CD14-positive monocyte (primary cell): ENCODE data around the gene RTN4RL1. TPM values are rescaled to one million over a fixed set of nuclear protein-coding genes. Genes with fewer than 3 reads are reported as not detected.
"Not testable (repeated sequence)": the region's sequence is repeated elsewhere in the genome, so short reads cannot be mapped to it uniquely, and the experiment has no call there.

Experiments
- DNase-seq, 3 donors: peaks; one replicate each; pipeline ENCODE4 v3.0.0-alpha.2; 2011 to 2022
- H2AFZ ChIP-seq: 2 replicates; pipeline ENCODE4 v1.6.0; 2012; ENCODE audit warnings: mild to moderate bottlenecking, low read depth, low read length, inconsistent platforms; ENCODE audit not compliant: insufficient read depth, poor library complexity, severe bottlenecking
- H3K27ac ChIP-seq, 2 donors: 1 replicate in 1 of 2; 2 replicates in 1 of 2; pipeline ENCODE4 v1.5.1; 2012 to 2013; ENCODE audit warnings: low read length in 2 of 2, control low read depth in 1 of 2, inconsistent platforms in 1 of 2, low read depth in 1 of 2, mild to moderate bottlenecking in 1 of 2
- H3K27me3 ChIP-seq, 2 donors: one replicate each; pipeline versions ENCODE4 v1.6.0 to v1.6.1; 2011 to 2013; ENCODE audit warnings: low read length in 2 of 2; ENCODE audit not compliant: control insufficient read depth in 2 of 2, insufficient read depth in 2 of 2
- H3K36me3 ChIP-seq, 2 donors: replicated peaks in 1 of 2; 1 replicate in 1 of 2; 2 replicates in 1 of 2; pipeline versions ENCODE4 v1.5.1 to v1.6.1; 2012 to 2013; ENCODE audit warnings: low read length in 2 of 2, control low read depth in 1 of 2, inconsistent platforms in 1 of 2, mild to moderate bottlenecking in 1 of 2; ENCODE audit not compliant: insufficient read depth in 2 of 2, control insufficient read depth in 1 of 2
- H3K4me1 ChIP-seq, 2 donors: 1 replicate in 1 of 2; 2 replicates in 1 of 2; pipeline versions ENCODE4 v1.5.1 to v1.6.1; 2012 to 2013; ENCODE audit warnings: low read length in 2 of 2, control low read depth in 1 of 2, inconsistent platforms in 1 of 2, mild to moderate bottlenecking in 1 of 2, moderate library complexity in 1 of 2; ENCODE audit not compliant: insufficient read depth in 2 of 2, control insufficient read depth in 1 of 2
- H3K4me2 ChIP-seq: replicated peaks from 2 replicates; pipeline ENCODE3; 2012; ENCODE audit warnings: low read length, moderate library complexity, mild to moderate bottlenecking; ENCODE audit not compliant: poor library complexity, severe bottlenecking; ENCODE audit errors: extremely low read depth
- H3K4me3 ChIP-seq, 3 experiments: fragments of 200-600 bp in 1 of 3; sonication (generic) in 1 of 3; replicated peaks in 1 of 3; 1 replicate in 2 of 3; 2 replicates in 1 of 3; pipeline ENCODE4 v1.5.1; 2011 to 2013; ENCODE audit warnings: low read length in 3 of 3, mild to moderate bottlenecking in 3 of 3, control low read depth in 2 of 3, low read depth in 2 of 3, inconsistent platforms in 1 of 3, moderate library complexity in 1 of 3
- H3K79me2 ChIP-seq: 2 replicates; pipeline ENCODE4 v1.6.0; 2012; ENCODE audit warnings: mild to moderate bottlenecking, control low read depth, inconsistent platforms, low read length, moderate library complexity; ENCODE audit not compliant: insufficient read depth
- H3K9ac ChIP-seq: 2 replicates; pipeline ENCODE4 v1.6.0; 2017; ENCODE audit warnings: low read length, mild to moderate bottlenecking; ENCODE audit not compliant: insufficient read depth, poor library complexity, severe bottlenecking
- H3K9me3 ChIP-seq, 2 donors: replicated peaks in 1 of 2; 1 replicate in 1 of 2; 2 replicates in 1 of 2; pipeline versions ENCODE4 v1.5.1 to v1.6.1; 2012 to 2013; ENCODE audit warnings: low read length in 2 of 2, control low read depth in 1 of 2; ENCODE audit not compliant: control insufficient read depth in 1 of 2, insufficient read depth in 1 of 2
- H4K20me1 ChIP-seq: 2 replicates; pipeline ENCODE4 v1.6.0; 2012; ENCODE audit warnings: mild to moderate bottlenecking, low read length, control low read depth, moderate library complexity; ENCODE audit not compliant: insufficient read depth
- H3K27ac Mint-ChIP-seq, 7 donors: one replicate each; pipeline ENCODE4 v1.8.0; 2020; ENCODE audit warnings: mild to moderate bottlenecking in 7 of 7, mixed read lengths in 7 of 7, moderate library complexity in 6 of 7, inconsistent platforms in 2 of 7
- H3K27me3 Mint-ChIP-seq, 3 donors: one replicate each; pipeline ENCODE4 v1.8.0; 2021 to 2022; ENCODE audit warnings: low read depth in 3 of 3, mild to moderate bottlenecking in 3 of 3, mixed read lengths in 3 of 3, moderate library complexity in 3 of 3, inconsistent platforms in 1 of 3
- H3K36me3 Mint-ChIP-seq, 2 donors: one replicate each; pipeline ENCODE4 v1.8.0; 2020; ENCODE audit warnings: mixed read lengths in 2 of 2, inconsistent platforms in 1 of 2, mild to moderate bottlenecking in 1 of 2
- H3K4me1 Mint-ChIP-seq: one replicate; pipeline ENCODE4 v1.8.0; 2020; ENCODE audit warnings: mild to moderate bottlenecking, mixed read lengths
- H3K4me3 Mint-ChIP-seq, 2 donors: one replicate each; pipeline ENCODE4 v1.8.0; 2020; ENCODE audit warnings: mild to moderate bottlenecking in 2 of 2, mixed read lengths in 2 of 2, moderate library complexity in 1 of 2
- H3K9me3 Mint-ChIP-seq, 7 donors: one replicate each; pipeline ENCODE4 v1.8.0; 2020 to 2022; ENCODE audit warnings: mixed read lengths in 7 of 7, mild to moderate bottlenecking in 6 of 7, moderate library complexity in 6 of 7, inconsistent platforms in 2 of 7
- CTCF ChIP-seq: fragments of 200-600 bp; IDR thresholded peaks from one replicate; pipeline ENCODE4 v1.8.0; 2022; ENCODE audit warnings: antibody characterized with exemption, mild to moderate bottlenecking
- WGBS: methylation state at CpG from one replicate; pipeline ENCODE4 v1.1.5; 2013; ENCODE audit warnings: missing lambda C conversion rate; ENCODE audit not compliant: insufficient coverage; 5-methylcytosine and 5-hydroxymethylcytosine counted together
- intact Hi-C, 2 donors: fragments of 100-400 bp; cut with micrococcal nuclease; formaldehyde crosslinking; loops; one replicate each; pipeline versions ENCODE4 v1.15.0 to v1.15.1; 2023
- polyA plus RNA-seq, 3 donors: library from polyadenylated mRNA; depleted of rRNA in 1 of 3; unstranded in 2 of 3; stranded (reverse) in 1 of 3; fragments of 300-500 nt in 2 of 3; fragments of >200 nt in 1 of 3; fragmentation: Illumina TruSeq in 2 of 3; gene quantifications; 1 replicate in 2 of 3; 2 replicates in 1 of 3; pipeline ENCODE4 v1.2.3, GENCODE V29; 2012 to 2021

Gene RTN4RL1
- polyA plus RNA-seq, 3 donors = 0.07 to 0.29 (median 0.11) TPM

- intact Hi-C loops = no loop called here
- Histone ChIP-seq H3K4me2 (no peak overlapping the region), H4K20me1 (no peaks in the 10 kb centered on the region), H3K9ac (no peak overlapping the region), H3K36me3 (no peaks in the 10 kb centered on the region), H2AFZ (no peak overlapping the region), H3K4me1 (no peaks in the 10 kb centered on the region), H3K27me3 (no peaks in the 10 kb centered on the region), H3K4me3 (no peak overlapping the region), H3K79me2 (no peaks in the 10 kb centered on the region), H3K27ac (no peak overlapping the region), H3K9me3 (no peaks in the 10 kb centered on the region)
- H3K27me3 Mint-ChIP-seq = peaks cover 6 to 24% (median 16%) of the 10 kb centered on the region in 3 donors
- peaks cover 0 to 3% (median 0%) of the 10 kb centered on the region in 7 donors for H3K9me3 Mint-ChIP-seq
- H3K4me3 Mint-ChIP-seq = no peak overlapping the region
- DNase-seq = no peak
- H3K4me1 Mint-ChIP-seq = no peaks in the 10 kb centered on the region
- H3K36me3 Mint-ChIP-seq = no peaks in the 10 kb centered on the region
- no peak for TF ChIP-seq CTCF
- 89% methylated on average over 1 of the region's 4 CpGs for WGBS
- H3K27ac Mint-ChIP-seq = no peak overlapping the region
Measured at GRCh38 chr17:1985093-1985492, 40.0 kb downstream of the RTN4RL1 start.

- H3K4me1 Mint-ChIP-seq, H3K36me3 ChIP-seq, H3K36me3 Mint-ChIP-seq, H3K9ac ChIP-seq, H3K27ac ChIP-seq, DNase-seq, intact Hi-C loops, H3K79me2 ChIP-seq, H2AFZ ChIP-seq, H4K20me1 ChIP-seq, H3K4me3 ChIP-seq, H3K4me1 ChIP-seq, H3K4me3 Mint-ChIP-seq, H3K9me3 ChIP-seq, H3K4me2 ChIP-seq, H3K9me3 Mint-ChIP-seq: not testable (repeated sequence)
- H3K27me3 ChIP-seq = peaks cover 0 to 10% of the 10 kb centered on the region in 2 donors
- 80% methylated on average over 9 of the region's 13 CpGs for WGBS
- H3K27me3 Mint-ChIP-seq = peaks cover 13 to 39% (median 31%) of the 10 kb centered on the region in 3 donors
- peak overlapping the region in 1 of 7 donors; percentile 35 for H3K27ac Mint-ChIP-seq
Measured at GRCh38 chr17:1982793-1983366, 42.3 kb downstream of the RTN4RL1 start.
